Activated naive CD8-positive, alpha-beta T cell treated with anti-CD3 and anti-CD28 coated beads for 36 hours (primary cell): ENCODE results near the gene FANCD2OS. TPM values are rescaled to one million over a fixed set of nuclear protein-coding genes. Genes with fewer than 3 reads are reported as not detected.
A peak's percentile ranks its signal among the peaks of the same experiment; 100 is the strongest.
"Not testable (repeated sequence)": the region's sequence is repeated elsewhere in the genome, so short reads cannot be mapped to it uniquely, and the experiment has no call there.

Experiments used
- DNase-seq: peaks from one replicate; pipeline ENCODE4 v3.0.0; 2021
- H3K27ac Mint-ChIP-seq: one replicate; pipeline ENCODE4 v1.8.0; 2022; ENCODE audit warnings: mild to moderate bottlenecking, moderate library complexity, mixed read lengths
- H3K27me3 Mint-ChIP-seq: one replicate; pipeline ENCODE4 v1.8.0; 2022; ENCODE audit warnings: mild to moderate bottlenecking, mixed read lengths
- H3K36me3 Mint-ChIP-seq: one replicate; pipeline ENCODE4 v1.8.0; 2021; ENCODE audit warnings: mild to moderate bottlenecking, mixed read lengths
- H3K4me1 Mint-ChIP-seq: one replicate; pipeline ENCODE4 v1.8.0; 2021; ENCODE audit warnings: mixed read lengths
- H3K4me3 Mint-ChIP-seq: one replicate; pipeline ENCODE4 v1.8.0; 2022; ENCODE audit warnings: mild to moderate bottlenecking, moderate library complexity, mixed read lengths
- H3K9me3 Mint-ChIP-seq: one replicate; pipeline ENCODE4 v1.8.0; 2022; ENCODE audit warnings: mixed read lengths
- total RNA-seq, 2 experiments: library from RNA; stranded (reverse); gene quantifications; one replicate each; pipeline ENCODE4 v1.2.3, GENCODE V29; 2021

The FANCD2OS gene, protein sequence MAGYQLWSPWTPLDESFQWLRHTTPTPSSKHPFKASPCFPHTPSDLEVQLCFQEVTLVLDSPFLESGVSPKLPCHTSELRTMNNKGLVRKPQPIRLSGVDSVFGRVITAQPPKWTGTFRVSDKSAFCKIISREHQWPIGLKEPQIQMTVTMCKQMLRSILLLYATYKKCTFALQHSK
- total RNA-seq = not detected

DNA sequence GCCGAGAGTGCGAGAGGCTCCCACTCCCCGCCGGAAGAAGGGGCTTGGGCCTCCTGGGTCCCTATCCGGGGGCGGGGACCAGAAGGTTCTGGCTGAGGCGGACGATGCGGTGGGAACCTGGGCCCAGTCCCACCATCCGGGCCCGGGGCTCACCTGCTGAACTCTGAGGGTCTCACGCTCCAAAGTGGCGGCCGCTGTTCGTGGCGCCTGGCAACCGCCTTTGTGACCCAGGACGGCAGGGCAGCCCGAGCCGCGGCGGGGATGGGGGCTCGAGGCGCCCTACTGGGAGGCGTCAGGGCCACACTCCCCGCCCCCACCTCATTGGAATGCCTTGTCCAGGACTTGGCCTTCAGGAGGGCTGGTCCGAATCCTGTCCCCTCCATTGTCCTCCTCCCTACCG is at the start of gene FANCD2OS:
Gene FANCD2OS, minus strand, starts transcription at position 165 of the 400 bp plus-strand sequence. CDS start 3,481 bp downstream, outside the sequence.
- Mint-ChIP-seq H3K9me3 (no peaks in the 10 kb centered on the region), H3K4me3 (no peak within 1 kb of the TSS), H3K27me3 (no peaks in the 10 kb centered on the region), H3K27ac (no peak within 1 kb of the TSS), H3K36me3 (peaks cover 3% of the 10 kb centered on the region), H3K4me1 (no peaks in the 10 kb centered on the region)
- DNase-seq = no peak

- Mint-ChIP-seq H3K36me3 (peaks cover 4% of the 10 kb centered on the region), H3K4me3 (no peak overlapping the region), H3K4me1 (peaks cover 11% of the 10 kb centered on the region), H3K9me3 (no peaks in the 10 kb centered on the region), H3K27ac (no peak overlapping the region), H3K27me3 (no peaks in the 10 kb centered on the region)
- no peak for DNase-seq
These were observed 49.0 kb upstream of the FANCD2OS start for GRCh38 chr3:10157031-10157430.

DNA sequence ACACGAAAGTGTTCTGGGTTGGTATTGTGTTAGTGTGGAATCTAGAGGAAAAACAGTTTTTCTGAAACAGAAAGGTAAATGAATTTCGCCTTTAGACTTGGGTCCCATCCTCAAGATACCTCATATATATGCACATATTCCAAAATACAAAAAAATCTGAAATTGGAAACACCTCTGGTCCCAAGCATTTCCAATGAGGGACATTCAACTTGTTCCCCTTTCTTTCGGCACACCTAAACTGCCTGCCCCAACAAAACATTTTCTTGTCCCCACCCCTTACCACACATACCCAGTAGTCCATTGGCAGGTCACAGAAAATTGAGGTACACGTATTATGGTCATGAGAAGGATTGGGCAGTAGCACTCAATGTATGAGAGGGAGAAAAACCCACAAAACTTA is 47.6 kb upstream of the FANCD2OS start:
- Mint-ChIP-seq H3K36me3 (peaks cover 8% of the 10 kb centered on the region), H3K27ac (no peak overlapping the region), H3K4me1 (peaks cover 6% of the 10 kb centered on the region), H3K27me3 (no peaks in the 10 kb centered on the region), H3K9me3 (no peaks in the 10 kb centered on the region), H3K4me3 (no peak overlapping the region)
- DNase-seq = no peak

DNA sequence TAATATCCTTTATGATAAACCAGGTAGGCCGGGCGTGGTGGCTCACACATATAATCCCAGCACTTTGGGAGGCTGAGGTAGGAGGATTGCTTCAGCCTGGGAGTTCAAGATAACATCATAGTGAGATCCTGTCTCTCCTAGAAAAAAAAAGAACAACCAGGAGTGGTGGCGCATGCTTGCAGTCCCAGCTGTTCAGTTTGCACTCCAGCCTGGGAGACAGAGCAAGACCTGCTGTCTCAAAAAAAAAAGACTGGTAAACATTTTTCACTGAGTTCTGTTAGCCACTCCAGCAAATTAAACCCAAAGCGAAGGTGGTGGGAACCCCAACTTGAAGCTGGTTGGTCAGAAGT is 47.0 kb upstream of the FANCD2OS start:
- Mint-ChIP-seq H3K36me3 (peaks cover 8% of the 10 kb centered on the region), H3K9me3 (no peaks in the 10 kb centered on the region), H3K4me3 (no peak overlapping the region), H3K27ac (no peak overlapping the region), H3K4me1 (peaks cover 8% of the 10 kb centered on the region), H3K27me3 (no peaks in the 10 kb centered on the region)
- no peak for DNase-seq

GRCh38 chr3:10154335-10155122 is 46.5 kb upstream of the FANCD2OS start:
- no peak overlapping the region for H3K27ac Mint-ChIP-seq
- H3K9me3 Mint-ChIP-seq = no peaks in the 10 kb centered on the region
- no peak overlapping the region for H3K4me3 Mint-ChIP-seq
- DNase-seq = no peak
- peaks cover 12% of the 10 kb centered on the region for H3K36me3 Mint-ChIP-seq
- H3K4me1 Mint-ChIP-seq = peaks cover 8% of the 10 kb centered on the region
- H3K27me3 Mint-ChIP-seq = no peaks in the 10 kb centered on the region

GRCh38 chr3:10150987-10151386 is 42.9 kb upstream of the FANCD2OS start:
- H3K36me3 Mint-ChIP-seq = peaks cover 14% of the 10 kb centered on the region
- no peak overlapping the region for H3K4me3 Mint-ChIP-seq
- no peaks in the 10 kb centered on the region for H3K9me3 Mint-ChIP-seq
- H3K27me3 Mint-ChIP-seq = no peaks in the 10 kb centered on the region
- DNase-seq = no peak
- H3K27ac Mint-ChIP-seq = no peak overlapping the region
- H3K4me1 Mint-ChIP-seq = peaks cover 17% of the 10 kb centered on the region

DNA sequence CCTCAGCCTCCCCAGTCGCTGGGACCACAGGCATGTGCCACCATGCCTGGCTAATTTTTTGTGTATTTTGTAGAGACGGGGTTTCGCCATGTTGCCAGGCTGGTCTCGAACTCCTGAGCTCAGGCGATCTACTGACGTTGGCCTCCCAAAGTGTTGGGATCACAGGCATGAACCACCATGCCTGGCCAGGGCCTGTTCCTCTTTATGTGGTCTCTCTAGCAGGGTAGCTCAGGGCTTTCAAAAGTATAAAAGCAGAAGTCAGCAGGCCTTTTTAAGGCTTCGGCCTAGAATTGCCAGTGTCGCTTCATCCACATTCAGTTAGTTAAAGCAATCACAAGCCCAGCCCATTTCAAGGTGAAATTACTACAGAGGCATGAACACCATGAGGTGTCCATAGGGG is 41.2 kb upstream of the FANCD2OS start:
- Mint-ChIP-seq H3K27me3 (no peaks in the 10 kb centered on the region), H3K36me3 (peaks cover 22% of the 10 kb centered on the region), H3K4me3 (no peak overlapping the region), H3K4me1 (peaks cover 21% of the 10 kb centered on the region), H3K27ac (no peak overlapping the region), H3K9me3 (peaks cover 2% of the 10 kb centered on the region)
- no peak for DNase-seq

DNA sequence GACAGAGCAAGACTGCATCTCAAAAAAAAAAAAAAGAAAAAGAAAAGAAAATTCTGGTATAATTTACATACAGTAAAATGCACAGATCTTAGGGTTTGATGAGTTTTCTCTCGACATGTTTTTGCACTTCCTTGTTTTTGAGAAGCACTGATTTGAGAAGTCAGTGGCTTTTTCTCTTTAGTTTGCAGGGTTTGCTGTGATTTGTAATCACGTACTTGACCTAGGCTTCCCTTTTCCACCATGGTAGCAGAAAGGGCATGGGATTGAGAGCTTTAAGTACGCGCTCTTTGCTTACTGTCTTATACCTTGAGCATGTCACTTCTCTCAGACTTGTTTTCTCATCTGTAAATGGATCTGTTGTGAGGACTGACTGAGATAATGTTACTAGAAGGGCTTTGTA is 37.6 kb upstream of the FANCD2OS start:
- Mint-ChIP-seq H3K27ac (no peak overlapping the region), H3K4me3 (peak overlapping the region; percentile 56), H3K4me1 (peaks cover 37% of the 10 kb centered on the region), H3K9me3 (peaks cover 2% of the 10 kb centered on the region), H3K27me3 (no peaks in the 10 kb centered on the region), H3K36me3 (peaks cover 33% of the 10 kb centered on the region)
- no peak for DNase-seq

GRCh38 chr3:10142707-10143560 is 34.9 kb upstream of the FANCD2OS start:
- H3K27ac Mint-ChIP-seq = peak overlapping the region; percentile 85
- peaks cover 2% of the 10 kb centered on the region for H3K9me3 Mint-ChIP-seq
- peak; percentile 7 for DNase-seq
- peak overlapping the region; percentile 95 for H3K4me3 Mint-ChIP-seq
- no peaks in the 10 kb centered on the region for H3K27me3 Mint-ChIP-seq
- peaks cover 25% of the 10 kb centered on the region for H3K36me3 Mint-ChIP-seq
- H3K4me1 Mint-ChIP-seq = peaks cover 34% of the 10 kb centered on the region

DNA sequence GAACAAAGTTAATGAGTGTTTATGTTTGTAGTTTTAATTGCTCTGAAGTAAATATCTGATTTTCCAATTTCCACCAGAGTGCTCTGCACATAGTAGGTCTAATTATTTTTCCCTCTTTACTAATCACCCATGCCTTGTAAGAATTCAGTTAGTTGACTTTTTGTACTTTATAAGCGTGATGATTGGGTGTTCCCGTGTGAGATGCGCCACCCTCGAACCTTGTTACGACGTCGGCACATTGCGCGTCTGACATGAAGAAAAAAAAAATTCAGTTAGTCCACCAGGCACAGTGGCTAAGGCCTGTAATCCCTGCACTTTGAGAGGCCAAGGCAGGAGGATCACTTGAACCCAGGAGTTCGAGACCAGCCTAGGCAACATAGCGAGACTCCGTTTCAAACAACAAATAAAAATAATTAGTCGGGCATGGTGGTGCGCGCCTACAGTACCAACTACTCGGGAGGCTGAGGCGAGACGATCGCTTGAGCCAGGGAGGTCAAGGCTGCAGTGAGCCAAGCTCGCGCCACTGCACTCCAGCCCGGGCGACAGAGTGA is 33.0 kb upstream of the FANCD2OS start:
- Mint-ChIP-seq H3K27ac (peak overlapping the region; percentile 85), H3K36me3 (peaks cover 25% of the 10 kb centered on the region), H3K9me3 (peaks cover 2% of the 10 kb centered on the region), H3K4me1 (peaks cover 25% of the 10 kb centered on the region), H3K27me3 (no peaks in the 10 kb centered on the region), H3K4me3 (peak overlapping the region; percentile 95)
- DNase-seq = no peak

GRCh38 chr3:10137178-10137577 is 29.1 kb upstream of the FANCD2OS start:
- Mint-ChIP-seq H3K36me3 (no peaks in the 10 kb centered on the region), H3K9me3 (no peaks in the 10 kb centered on the region), H3K27ac (no peak overlapping the region), H3K4me3 (no peak overlapping the region), H3K4me1 (peaks cover 3% of the 10 kb centered on the region), H3K27me3 (no peaks in the 10 kb centered on the region)
- DNase-seq = no peak

DNA sequence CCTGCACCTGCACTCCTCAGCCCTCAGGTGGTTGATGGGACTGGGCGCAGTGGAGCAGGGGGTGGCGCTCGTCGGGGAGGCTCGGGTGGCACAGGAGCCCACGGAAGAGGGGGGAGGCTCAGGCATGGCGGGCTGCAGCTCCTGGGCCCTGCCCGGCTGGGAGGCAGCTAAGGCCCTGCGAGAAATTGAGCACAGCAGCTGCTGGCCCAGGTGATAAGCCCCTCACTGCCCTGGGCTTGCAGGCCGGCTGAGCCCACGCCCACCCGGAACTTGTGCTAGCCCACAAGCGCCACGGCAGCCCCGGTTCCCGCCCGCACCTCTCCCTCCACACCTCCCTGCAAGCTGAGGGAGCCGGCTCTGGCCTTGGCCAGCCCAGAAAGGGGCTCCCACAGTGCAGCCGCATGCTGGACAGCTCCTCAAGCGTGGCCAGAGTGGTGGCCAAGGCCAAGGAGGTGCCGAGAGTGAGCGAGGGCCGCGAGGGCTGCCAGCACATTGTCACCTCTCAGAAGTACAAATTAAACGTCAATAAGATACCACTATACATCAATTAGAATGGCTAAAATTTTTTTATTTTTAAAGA is 28.5 kb upstream of the FANCD2OS start:
- H3K4me3 Mint-ChIP-seq = no peak overlapping the region
- H3K36me3 Mint-ChIP-seq = no peaks in the 10 kb centered on the region
- peaks cover 3% of the 10 kb centered on the region for H3K4me1 Mint-ChIP-seq
- H3K27ac Mint-ChIP-seq = no peak overlapping the region
- no peak for DNase-seq
- H3K27me3 Mint-ChIP-seq = no peaks in the 10 kb centered on the region
- no peaks in the 10 kb centered on the region for H3K9me3 Mint-ChIP-seq

- DNase-seq = peak; percentile 8
These were observed 27.8 kb upstream of the FANCD2OS start for GRCh38 chr3:10135872-10136271.

DNA sequence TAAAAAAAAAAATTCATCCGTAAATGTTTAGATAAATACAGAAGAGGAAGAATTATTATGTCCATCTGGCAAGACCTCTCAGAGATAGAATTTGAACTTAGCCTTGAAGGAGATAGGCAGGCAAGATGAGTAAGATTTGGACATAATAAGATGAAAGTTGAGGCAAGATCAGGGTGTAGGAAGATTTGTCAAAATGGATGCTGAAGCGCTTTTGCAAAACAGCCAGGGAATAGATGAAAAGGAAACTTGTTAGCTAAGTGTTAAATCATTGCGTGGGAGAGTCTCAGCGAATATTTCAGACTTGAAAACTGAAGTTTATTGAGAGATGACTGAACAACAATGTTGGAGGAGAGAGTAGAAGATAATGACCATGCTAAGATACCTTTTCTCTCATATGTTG is 14.7 kb upstream of the FANCD2OS start:
- no peak for DNase-seq
- Mint-ChIP-seq H3K4me3 (no peak overlapping the region), H3K4me1 (peaks cover 40% of the 10 kb centered on the region)

More at GRCh38 chr3:10135872-10136271, 27.8 kb upstream of the FANCD2OS start:
- H3K27ac Mint-ChIP-seq, H3K4me1 Mint-ChIP-seq, H3K36me3 Mint-ChIP-seq, H3K27me3 Mint-ChIP-seq, H3K9me3 Mint-ChIP-seq, H3K4me3 Mint-ChIP-seq: not testable (repeated sequence)

GRCh38 chr3:10121064-10121463 is 13.0 kb upstream of the FANCD2OS start:
- no peak overlapping the region for H3K4me3 Mint-ChIP-seq
- no peaks in the 10 kb centered on the region for H3K27me3 Mint-ChIP-seq
- peaks cover 31% of the 10 kb centered on the region for H3K36me3 Mint-ChIP-seq
- H3K27ac Mint-ChIP-seq = peak overlapping the region; percentile 64
- no peak for DNase-seq
- no peaks in the 10 kb centered on the region for H3K9me3 Mint-ChIP-seq
- peaks cover 49% of the 10 kb centered on the region for H3K4me1 Mint-ChIP-seq

More for the DNA sequence above, 14.7 kb upstream of the FANCD2OS start:
- H3K9me3 Mint-ChIP-seq = no peaks in the 10 kb centered on the region
- peaks cover 39% of the 10 kb centered on the region for H3K36me3 Mint-ChIP-seq
- no peaks in the 10 kb centered on the region for H3K27me3 Mint-ChIP-seq
- peak overlapping the region; percentile 2 for H3K27ac Mint-ChIP-seq
